HCT116 (cell line): Measurements from ENCODE around the gene OR2AT4.

Experiments used
- EGR1 ChIP-seq: IDR thresholded peaks from 2 replicates; pipeline ENCODE4 v1.6.1; 2012; ENCODE audit warnings: low read depth
- ZNF274 ChIP-seq: fragments of 200-500 bp; sonication (Bioruptor generic); IDR thresholded peaks from 2 replicates; pipeline ENCODE4 v1.6.1; 2014; ENCODE audit warnings: mild to moderate bottlenecking, low read depth, low read length, inconsistent platforms
- TF ChIP-seq, protein P1 (sequence below), 3 experiments: fragments of 200-600 bp in 1 of 3; sonication (generic) in 1 of 3; IDR thresholded peaks in 2 of 3; conservative IDR thresholded peaks in 1 of 3; 2 replicates each; pipeline ENCODE4 v1.5.1; 2012 to 2017; ENCODE audit warnings: low read depth in 2 of 3, low read length in 2 of 3, antibody characterized with exemption in 1 of 3, borderline replicate concordance in 1 of 3, control low read depth in 1 of 3, mild to moderate bottlenecking in 1 of 3, mixed read lengths in 1 of 3, mixed run types in 1 of 3, moderate library complexity in 1 of 3; ENCODE audit not compliant: insufficient read depth in 1 of 3

DNA sequence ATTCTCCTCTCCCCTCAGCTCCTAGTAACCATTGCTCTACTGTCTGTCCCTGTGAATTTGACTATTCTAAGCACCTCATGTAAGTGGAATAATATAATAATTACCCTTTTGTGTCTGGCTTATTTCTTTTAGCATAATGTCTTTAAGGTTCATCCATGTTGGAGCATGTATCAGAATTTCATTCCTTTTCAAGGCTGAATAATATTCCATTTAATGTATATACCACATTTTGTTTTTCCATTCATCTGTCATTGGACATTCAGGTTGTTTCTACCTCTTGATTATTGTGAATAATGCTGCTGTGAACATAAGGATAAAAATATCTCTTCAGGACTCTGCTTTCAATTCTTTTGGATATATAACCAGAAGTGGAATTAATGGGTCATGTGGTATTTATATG is 28.1 kb downstream of the OR2AT4 start:
- TF ChIP-seq EGR1 (no peak), ZNF274 (no peak)
- TF ChIP-seq, protein P1, sequence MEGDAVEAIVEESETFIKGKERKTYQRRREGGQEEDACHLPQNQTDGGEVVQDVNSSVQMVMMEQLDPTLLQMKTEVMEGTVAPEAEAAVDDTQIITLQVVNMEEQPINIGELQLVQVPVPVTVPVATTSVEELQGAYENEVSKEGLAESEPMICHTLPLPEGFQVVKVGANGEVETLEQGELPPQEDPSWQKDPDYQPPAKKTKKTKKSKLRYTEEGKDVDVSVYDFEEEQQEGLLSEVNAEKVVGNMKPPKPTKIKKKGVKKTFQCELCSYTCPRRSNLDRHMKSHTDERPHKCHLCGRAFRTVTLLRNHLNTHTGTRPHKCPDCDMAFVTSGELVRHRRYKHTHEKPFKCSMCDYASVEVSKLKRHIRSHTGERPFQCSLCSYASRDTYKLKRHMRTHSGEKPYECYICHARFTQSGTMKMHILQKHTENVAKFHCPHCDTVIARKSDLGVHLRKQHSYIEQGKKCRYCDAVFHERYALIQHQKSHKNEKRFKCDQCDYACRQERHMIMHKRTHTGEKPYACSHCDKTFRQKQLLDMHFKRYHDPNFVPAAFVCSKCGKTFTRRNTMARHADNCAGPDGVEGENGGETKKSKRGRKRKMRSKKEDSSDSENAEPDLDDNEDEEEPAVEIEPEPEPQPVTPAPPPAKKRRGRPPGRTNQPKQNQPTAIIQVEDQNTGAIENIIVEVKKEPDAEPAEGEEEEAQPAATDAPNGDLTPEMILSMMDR (IDR thresholded peaks at IDR 0.05 in 2 of 3, conservative IDR thresholded peaks at IDR 0.05 in 1 of 3; ENCODE audit: borderline replicate concordance in 1 of 3, insufficient read depth in 1 of 3, low read depth in 2 of 3, low read length in 2 of 3), result no peak
